SKM-1 treated with dmso at 0.1 percent for 144 hours (cell line): Measurements from ENCODE around the gene ZFP36L2.

Experiments
- DNase-seq: peaks from one replicate; lab custom pipeline; 2025; ENCODE audit not compliant: unreplicated experiment; lab: John Stamatoyannopoulos, UW

Gene ZFP36L2

GRCh38 chr2:43248621-43249020 is 22.2 kb upstream of the ZFP36L2 start:
- no peak for DNase-seq

- DNase-seq = no peak
Measured at GRCh38 chr2:43246641-43247040, 20.2 kb upstream of the ZFP36L2 start.

GRCh38 chr2:43241558-43241957 is 15.2 kb upstream of the ZFP36L2 start:
- no peak for DNase-seq

- DNase-seq = no peak
Measured at GRCh38 chr2:43240766-43241150, 14.4 kb upstream of the ZFP36L2 start.

- no peak for DNase-seq
Measured at GRCh38 chr2:43239981-43240765, 13.8 kb upstream of the ZFP36L2 start.

- no peak for DNase-seq
Measured at GRCh38 chr2:43238813-43239212, 12.4 kb upstream of the ZFP36L2 start.

GRCh38 chr2:43238176-43238575 is 11.8 kb upstream of the ZFP36L2 start:
- DNase-seq = no peak

- peak; percentile 97 for DNase-seq
Measured at GRCh38 chr2:43233218-43234212, 7.1 kb upstream of the ZFP36L2 start.

GRCh38 chr2:43230951-43231827 is 4.8 kb upstream of the ZFP36L2 start:
- DNase-seq = no peak

GRCh38 chr2:43230351-43230885 is 4.0 kb upstream of the ZFP36L2 start:
- DNase-seq = no peak

GRCh38 chr2:43228756-43229659 is 2.6 kb upstream of the ZFP36L2 start:
- no peak for DNase-seq

- no peak for DNase-seq
Measured at GRCh38 chr2:43228321-43228751, 1.9 kb upstream of the ZFP36L2 start.

- no peak for DNase-seq
Measured at GRCh38 chr2:43227830-43228281, 1.4 kb upstream of the ZFP36L2 start.

- DNase-seq = no peak
Measured at GRCh38 chr2:43226955-43227829, 786 bp upstream of the ZFP36L2 start.

- DNase-seq = no peak
Measured at GRCh38 chr2:43225788-43226557, 433 bp downstream of the ZFP36L2 start.

- no peak for DNase-seq
Measured at GRCh38 chr2:43225093-43225787, 1.2 kb downstream of the ZFP36L2 start.

- DNase-seq = no peak
Measured at GRCh38 chr2:43224571-43225092, 1.8 kb downstream of the ZFP36L2 start.
